PC-9 (cell line): ENCODE measurements around the gene SCG5. TPM values are rescaled to one million over a fixed set of nuclear protein-coding genes. Genes with fewer than 3 reads are reported as not detected.

ENCODE experiments used
- BruUV-seq: library from RNA; stranded (reverse); fragments of 400-500 nt; replicated peaks from 2 replicates; lab custom pipeline; 2021; lab: Mats Ljungman, UMichigan
- CTCF ChIA-PET: fragments of 300-600 bp; sonication (Branson Sonifier 250); formaldehyde crosslinking; loops from one replicate; lab custom pipeline; 2022; ENCODE audit warnings: antibody characterized with exemption; lab: Charles Lee
- POLR2A ChIA-PET: fragments of 300-600 bp; sonication (Branson Sonifier 250); formaldehyde crosslinking; loops from one replicate; lab custom pipeline; 2022; ENCODE audit warnings: antibody characterized with exemption; ENCODE audit not compliant: unreplicated experiment; lab: Charles Lee
- DNase-seq, 2 experiments: peaks; one replicate each; pipeline versions ENCODE4 v3.0.0 to v3.0.0-alpha.2; 2015 to 2022; ENCODE audit warnings: mixed read lengths in 1 of 2
- H2AFZ ChIP-seq: fragments of 200-600 bp; sonication (generic); 2 replicates; pipeline ENCODE4 v1.8.1; 2017; ENCODE audit warnings: antibody characterized with exemption
- H3F3A ChIP-seq: fragments of 200-600 bp; sonication (generic); 2 replicates; pipeline ENCODE4 v1.8.1; 2017; ENCODE audit warnings: antibody characterized with exemption, mild to moderate bottlenecking, low read depth; ENCODE audit not compliant: insufficient read depth
- H3K27ac ChIP-seq: fragments of 200-600 bp; sonication (generic); 2 replicates; pipeline ENCODE4 v1.6.1; 2016; ENCODE audit warnings: mixed run types
- H3K27me3 ChIP-seq: fragments of 200-600 bp; sonication (generic); 2 replicates; pipeline ENCODE4 v1.6.1; 2016; ENCODE audit warnings: low read depth, mixed run types; ENCODE audit not compliant: insufficient read depth
- H3K36me3 ChIP-seq: fragments of 200-600 bp; sonication (generic); 2 replicates; pipeline ENCODE4 v1.6.1; 2016; ENCODE audit warnings: low read depth, mixed run types
- H3K4me1 ChIP-seq: fragments of 200-600 bp; sonication (generic); replicated peaks from 2 replicates; pipeline ENCODE4 v1.6.1; 2016; ENCODE audit warnings: mixed run types; ENCODE audit not compliant: insufficient read depth
- H3K4me2 ChIP-seq: fragments of 200-600 bp; sonication (generic); 2 replicates; pipeline ENCODE4 v1.6.1; 2017; ENCODE audit warnings: mixed run types
- H3K4me3 ChIP-seq: fragments of 200-600 bp; sonication (generic); 2 replicates; pipeline ENCODE4 v1.6.1; 2016; ENCODE audit warnings: mixed run types
- H3K79me2 ChIP-seq: fragments of 200-600 bp; sonication (generic); 2 replicates; pipeline ENCODE4 v1.6.1; 2017; ENCODE audit warnings: low read depth, mixed run types
- H3K9me2 ChIP-seq: fragments of 200-600 bp; sonication (generic); 2 replicates; pipeline ENCODE4 v1.8.1; 2017; ENCODE audit warnings: mild to moderate bottlenecking; ENCODE audit not compliant: insufficient read depth
- H3K9me3 ChIP-seq: fragments of 200-600 bp; sonication (generic); 2 replicates; pipeline ENCODE4 v1.8.1; 2016; ENCODE audit warnings: low read depth; ENCODE audit not compliant: insufficient read depth
- H4K20me1 ChIP-seq: fragments of 200-600 bp; sonication (generic); 2 replicates; pipeline ENCODE4 v1.8.1; 2017; ENCODE audit not compliant: insufficient read depth
- EZH2 ChIP-seq: fragments of 200-600 bp; sonication (generic); IDR thresholded peaks from 2 replicates; pipeline ENCODE4 v1.8.0; 2017; ENCODE audit warnings: antibody characterized with exemption, low read depth
- intact Hi-C: fragments of 100-400 bp; cut with micrococcal nuclease; formaldehyde crosslinking; loops from one replicate; pipeline ENCODE4 v1.10.0; 2022; ENCODE audit not compliant: unreplicated experiment
- total RNA-seq: library from RNA; stranded (reverse); gene quantifications from 2 replicates; pipeline ENCODE4 v1.2.3, GENCODE V29; 2021
- TF ChIP-seq, protein P1 (sequence below): fragments of 200-600 bp; sonication (generic); conservative IDR thresholded peaks from 2 replicates; pipeline ENCODE4 v1.6.1; 2017; ENCODE audit warnings: mixed run types, antibody characterized with exemption, mild to moderate bottlenecking, moderate library complexity

SCG5 gene
- total RNA-seq, 1 experiment from 2014 or later: 0.39 TPM

DNA sequence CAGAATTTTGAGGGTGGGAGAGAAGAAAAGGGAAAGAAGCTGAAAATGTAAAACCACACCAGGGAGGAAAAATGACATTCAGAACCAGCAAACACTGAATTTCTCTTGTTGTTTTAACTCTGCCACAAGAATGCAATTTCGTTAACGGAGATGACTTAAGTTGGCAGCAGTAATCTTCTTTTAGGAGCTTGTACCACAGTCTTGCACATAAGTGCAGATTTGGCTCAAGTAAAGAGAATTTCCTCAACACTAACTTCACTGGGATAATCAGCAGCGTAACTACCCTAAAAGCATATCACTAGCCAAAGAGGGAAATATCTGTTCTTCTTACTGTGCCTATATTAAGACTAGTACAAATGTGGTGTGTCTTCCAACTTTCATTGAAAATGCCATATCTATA is 91.8 kb downstream of the SCG5 start:
- no peak for TF ChIP-seq EZH2
- TF ChIP-seq, protein P1, sequence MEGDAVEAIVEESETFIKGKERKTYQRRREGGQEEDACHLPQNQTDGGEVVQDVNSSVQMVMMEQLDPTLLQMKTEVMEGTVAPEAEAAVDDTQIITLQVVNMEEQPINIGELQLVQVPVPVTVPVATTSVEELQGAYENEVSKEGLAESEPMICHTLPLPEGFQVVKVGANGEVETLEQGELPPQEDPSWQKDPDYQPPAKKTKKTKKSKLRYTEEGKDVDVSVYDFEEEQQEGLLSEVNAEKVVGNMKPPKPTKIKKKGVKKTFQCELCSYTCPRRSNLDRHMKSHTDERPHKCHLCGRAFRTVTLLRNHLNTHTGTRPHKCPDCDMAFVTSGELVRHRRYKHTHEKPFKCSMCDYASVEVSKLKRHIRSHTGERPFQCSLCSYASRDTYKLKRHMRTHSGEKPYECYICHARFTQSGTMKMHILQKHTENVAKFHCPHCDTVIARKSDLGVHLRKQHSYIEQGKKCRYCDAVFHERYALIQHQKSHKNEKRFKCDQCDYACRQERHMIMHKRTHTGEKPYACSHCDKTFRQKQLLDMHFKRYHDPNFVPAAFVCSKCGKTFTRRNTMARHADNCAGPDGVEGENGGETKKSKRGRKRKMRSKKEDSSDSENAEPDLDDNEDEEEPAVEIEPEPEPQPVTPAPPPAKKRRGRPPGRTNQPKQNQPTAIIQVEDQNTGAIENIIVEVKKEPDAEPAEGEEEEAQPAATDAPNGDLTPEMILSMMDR: no peak
- H3K27ac ChIP-seq: no peak overlapping the region
- DNase-seq: no peak
- H3K27me3 ChIP-seq: no peaks in the 10 kb centered on the region
- no peaks in the 10 kb centered on the region for H3K4me1 ChIP-seq
- no TSS peak for BruUV-seq
- POLR2A ChIA-PET: no interaction called here
- H3K9me3 ChIP-seq: no peaks in the 10 kb centered on the region
- H2AFZ ChIP-seq: no peak overlapping the region
- H3K4me3 ChIP-seq: no peak overlapping the region
- no peak overlapping the region for H3K4me2 ChIP-seq
- CTCF ChIA-PET: no interaction called here
- intact Hi-C loops: no loop called here
- no peaks in the 10 kb centered on the region for H3K9me2 ChIP-seq
- no peaks in the 10 kb centered on the region for H3F3A ChIP-seq
- H3K79me2 ChIP-seq: no peaks in the 10 kb centered on the region
- H4K20me1 ChIP-seq: no peaks in the 10 kb centered on the region
- H3K36me3 ChIP-seq: no peaks in the 10 kb centered on the region

DNA sequence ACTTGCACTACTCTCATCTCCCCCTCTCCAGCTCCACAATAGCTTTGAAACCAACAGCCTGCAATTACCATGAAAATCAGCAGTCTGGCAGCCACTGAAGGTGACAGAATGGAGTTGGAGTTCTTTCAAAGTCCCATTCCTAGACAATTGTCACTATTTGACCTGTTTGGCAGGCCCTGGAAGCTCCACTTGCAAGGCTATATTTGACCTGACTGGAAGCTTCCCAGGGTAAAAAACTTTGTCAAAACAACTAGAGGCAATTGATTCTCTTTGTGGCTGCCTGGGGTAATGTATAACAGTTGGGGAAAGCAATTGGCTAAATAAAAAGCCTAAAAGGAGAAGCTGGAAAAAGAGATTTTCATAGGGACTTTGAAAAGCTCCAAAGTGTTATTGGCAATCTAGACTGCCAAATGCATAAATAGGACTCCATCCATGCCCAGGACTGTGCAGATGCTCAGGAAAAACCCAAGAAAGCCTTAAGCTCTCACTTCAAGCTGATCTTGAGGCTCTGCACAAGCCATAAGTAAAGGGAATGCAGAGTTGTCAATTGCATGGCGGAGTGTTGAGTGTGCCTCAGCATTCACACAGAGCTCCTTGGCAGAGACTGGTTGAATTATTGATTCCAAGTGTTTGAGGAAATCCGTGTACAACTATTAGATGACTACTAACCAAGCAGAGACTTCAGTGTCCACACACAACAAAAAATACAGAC is 94.6 kb downstream of the SCG5 start:
- H3F3A ChIP-seq: no peaks in the 10 kb centered on the region
- H3K27ac ChIP-seq: no peak overlapping the region
- TF ChIP-seq, protein P1: no peak
- TF ChIP-seq EZH2: no peak
- no TSS peak for BruUV-seq
- no peaks in the 10 kb centered on the region for H3K27me3 ChIP-seq
- CTCF ChIA-PET: no interaction called here
- no peaks in the 10 kb centered on the region for H3K9me3 ChIP-seq
- H3K4me3 ChIP-seq: no peak overlapping the region
- no peaks in the 10 kb centered on the region for H3K36me3 ChIP-seq
- H2AFZ ChIP-seq: no peak overlapping the region
- POLR2A ChIA-PET: interaction anchor here (0.6 kb wide), 1 partner anchor 493 kb away, joined by 3 read pairs; no protein-coding TSS in a partner anchor
- H3K9me2 ChIP-seq: no peaks in the 10 kb centered on the region
- H3K79me2 ChIP-seq: no peaks in the 10 kb centered on the region
- intact Hi-C loops: no loop called here
- H3K4me2 ChIP-seq: no peak overlapping the region
- no peaks in the 10 kb centered on the region for H3K4me1 ChIP-seq
- no peak for DNase-seq
- H4K20me1 ChIP-seq: no peaks in the 10 kb centered on the region

DNA sequence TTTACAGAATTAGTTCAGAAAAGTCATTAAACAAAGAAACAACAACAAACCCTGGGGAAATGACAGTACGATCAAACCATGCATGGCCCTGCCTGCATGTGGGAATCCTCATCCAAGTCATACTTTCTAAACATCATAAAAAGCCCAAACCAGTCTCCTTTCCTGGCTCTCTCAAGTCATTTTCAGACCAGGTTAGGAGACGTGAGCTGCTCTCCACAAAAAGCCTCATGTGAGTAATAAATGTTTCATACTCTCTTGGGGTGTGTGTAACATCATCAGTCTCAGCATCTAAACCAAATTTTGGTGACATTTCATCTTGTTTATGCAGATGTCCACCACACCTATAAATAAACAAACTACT is 95.2 kb downstream of the SCG5 start:
- DNase-seq: no peak
- H4K20me1 ChIP-seq: no peaks in the 10 kb centered on the region

More for the DNA sequence above, 95.2 kb downstream of the SCG5 start:
- Histone ChIP-seq H3F3A (no peaks in the 10 kb centered on the region), H3K9me3 (no peaks in the 10 kb centered on the region), H3K27me3 (no peaks in the 10 kb centered on the region), H3K36me3 (no peaks in the 10 kb centered on the region), H3K4me3 (no peak overlapping the region), H3K4me1 (no peaks in the 10 kb centered on the region), H2AFZ (no peak overlapping the region), H3K9me2 (no peaks in the 10 kb centered on the region), H3K27ac (no peak overlapping the region), H3K4me2 (no peak overlapping the region), H3K79me2 (no peaks in the 10 kb centered on the region)
- BruUV-seq: no TSS peak
- POLR2A ChIA-PET: interaction anchor here (0.6 kb wide), 1 partner anchor 236 kb away, joined by 7 read pairs; no protein-coding TSS in a partner anchor
- intact Hi-C loops: no loop called here
- TF ChIP-seq, protein P1: no peak
- TF ChIP-seq EZH2: no peak
- CTCF ChIA-PET: no interaction called here
